ENCODE measurements around the gene BPNT1.

DNA sequence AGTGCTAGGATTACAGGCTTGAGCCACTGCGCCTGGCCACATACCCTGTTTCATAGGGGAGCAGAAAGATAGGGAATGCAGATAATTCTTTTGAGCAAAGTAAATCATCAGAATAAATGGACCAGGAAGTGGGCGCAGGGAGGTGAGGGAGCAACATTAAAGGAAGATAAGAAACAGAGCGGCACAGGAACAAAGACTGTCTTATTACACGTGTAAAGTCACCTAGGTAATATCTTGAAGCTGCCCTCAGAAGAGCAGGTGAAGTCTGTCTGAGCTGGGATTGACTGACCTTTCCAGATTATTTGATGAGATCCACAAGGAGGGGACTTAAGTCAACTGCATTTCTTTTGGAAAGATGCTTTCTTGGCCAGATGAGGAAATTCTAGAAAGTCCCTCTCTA lies 50.9 kb downstream of the BPNT1 start:
- TF ChIP-seq CTCF (IDR thresholded peaks at IDR 0.05 in 4 of 5, conservative IDR thresholded peaks at IDR 0.05 in 1 of 5) (no peak), POLR2A (IDR thresholded peaks at IDR 0.05) (no peak)

All from gastrocnemius medialis (tissue), 4 donors.